WTC11 (cell line): ENCODE measurements around the gene LRRC9.

Experiments
- TF ChIP-seq, protein P1 (sequence below): sonication (generic); formaldehyde crosslinking; IDR thresholded peaks from 2 replicates; pipeline ENCODE4 v1.8.0; 2022; ENCODE audit warnings: mild to moderate bottlenecking, missing genetic modification reagents
- TF ChIP-seq, protein P2 (sequence below): fragments of 200-600 bp; IDR thresholded peaks from 2 replicates; pipeline ENCODE4 v1.8.0; 2022; ENCODE audit warnings: antibody characterized with exemption

DNA sequence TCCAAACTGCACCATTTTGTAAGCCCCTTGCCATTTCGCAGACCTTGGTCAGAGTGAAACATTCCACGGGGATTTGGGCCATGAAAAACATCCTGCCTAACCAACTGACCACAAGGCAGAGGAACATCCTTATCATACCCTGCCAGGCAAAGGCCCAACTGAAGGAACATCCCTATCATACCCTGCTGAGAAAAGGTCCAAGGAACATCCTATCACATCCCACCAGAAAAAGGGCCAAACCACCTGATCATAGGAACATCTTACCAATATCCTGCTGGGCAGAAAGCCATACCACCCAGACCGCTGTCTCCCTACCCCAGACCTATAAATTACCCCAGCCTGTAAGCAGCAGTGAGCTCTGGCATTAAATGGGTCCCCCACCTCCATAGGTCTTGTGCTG, 19.4 kb upstream of the LRRC9 start:
- TF ChIP-seq, protein P1, sequence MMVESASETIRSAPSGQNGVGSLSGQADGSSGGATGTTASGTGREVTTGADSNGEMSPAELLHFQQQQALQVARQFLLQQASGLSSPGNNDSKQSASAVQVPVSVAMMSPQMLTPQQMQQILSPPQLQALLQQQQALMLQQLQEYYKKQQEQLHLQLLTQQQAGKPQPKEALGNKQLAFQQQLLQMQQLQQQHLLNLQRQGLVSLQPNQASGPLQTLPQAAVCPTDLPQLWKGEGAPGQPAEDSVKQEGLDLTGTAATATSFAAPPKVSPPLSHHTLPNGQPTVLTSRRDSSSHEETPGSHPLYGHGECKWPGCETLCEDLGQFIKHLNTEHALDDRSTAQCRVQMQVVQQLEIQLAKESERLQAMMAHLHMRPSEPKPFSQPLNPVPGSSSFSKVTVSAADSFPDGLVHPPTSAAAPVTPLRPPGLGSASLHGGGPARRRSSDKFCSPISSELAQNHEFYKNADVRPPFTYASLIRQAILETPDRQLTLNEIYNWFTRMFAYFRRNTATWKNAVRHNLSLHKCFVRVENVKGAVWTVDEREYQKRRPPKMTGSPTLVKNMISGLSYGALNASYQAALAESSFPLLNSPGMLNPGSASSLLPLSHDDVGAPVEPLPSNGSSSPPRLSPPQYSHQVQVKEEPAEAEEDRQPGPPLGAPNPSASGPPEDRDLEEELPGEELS (CRISPR knock-in tag): no peak
- TF ChIP-seq, protein P2, sequence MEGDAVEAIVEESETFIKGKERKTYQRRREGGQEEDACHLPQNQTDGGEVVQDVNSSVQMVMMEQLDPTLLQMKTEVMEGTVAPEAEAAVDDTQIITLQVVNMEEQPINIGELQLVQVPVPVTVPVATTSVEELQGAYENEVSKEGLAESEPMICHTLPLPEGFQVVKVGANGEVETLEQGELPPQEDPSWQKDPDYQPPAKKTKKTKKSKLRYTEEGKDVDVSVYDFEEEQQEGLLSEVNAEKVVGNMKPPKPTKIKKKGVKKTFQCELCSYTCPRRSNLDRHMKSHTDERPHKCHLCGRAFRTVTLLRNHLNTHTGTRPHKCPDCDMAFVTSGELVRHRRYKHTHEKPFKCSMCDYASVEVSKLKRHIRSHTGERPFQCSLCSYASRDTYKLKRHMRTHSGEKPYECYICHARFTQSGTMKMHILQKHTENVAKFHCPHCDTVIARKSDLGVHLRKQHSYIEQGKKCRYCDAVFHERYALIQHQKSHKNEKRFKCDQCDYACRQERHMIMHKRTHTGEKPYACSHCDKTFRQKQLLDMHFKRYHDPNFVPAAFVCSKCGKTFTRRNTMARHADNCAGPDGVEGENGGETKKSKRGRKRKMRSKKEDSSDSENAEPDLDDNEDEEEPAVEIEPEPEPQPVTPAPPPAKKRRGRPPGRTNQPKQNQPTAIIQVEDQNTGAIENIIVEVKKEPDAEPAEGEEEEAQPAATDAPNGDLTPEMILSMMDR: no peak
